ENCODE results near the gene ITSN2. TPM values are rescaled to one million over a fixed set of nuclear protein-coding genes. Genes with fewer than 3 reads are reported as not detected.

The ITSN2 gene
- total RNA-seq, 1 donor from 2014 or later = 23.8 TPM

DNA sequence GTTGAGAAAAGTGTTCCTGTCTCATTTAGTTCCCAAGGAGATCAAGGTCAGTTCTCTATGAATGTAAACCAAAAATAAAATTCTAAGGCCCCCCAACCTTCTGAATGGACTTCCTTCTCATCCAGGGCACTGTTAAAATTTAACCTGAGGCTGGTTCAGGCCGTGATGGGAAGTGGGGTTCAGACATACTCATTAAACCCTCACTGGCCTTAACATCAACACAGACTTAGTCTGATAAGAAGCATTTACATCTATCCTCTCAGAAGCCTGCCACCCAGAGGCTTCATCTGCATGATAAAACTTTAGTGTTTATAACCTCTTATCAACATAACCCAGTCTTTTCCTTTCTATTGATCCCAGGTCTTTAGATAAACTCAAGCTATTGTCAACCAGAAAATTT, 22.4 kb downstream of the ITSN2 start:
- H3K27ac Mint-ChIP-seq (ENCODE audit: unreplicated experiment) = no peak overlapping the region
- H3K4me1 Mint-ChIP-seq (ENCODE audit: low read depth, unreplicated experiment) = peaks cover 2% of the 10 kb centered on the region
- Histone ChIP-seq H4K20me1 (ENCODE audit: insufficient read depth, low read length) (peaks cover 58% of the 10 kb centered on the region), H3K9ac (ENCODE audit: low read length) (no peak overlapping the region), H3K4me2 (ENCODE audit: low read length) (no peak overlapping the region), H3K79me2 (ENCODE audit: insufficient read depth, low read length) (peaks cover 32% of the 10 kb centered on the region), H3K36me3 (ENCODE audit: insufficient read depth, low read length) (no peaks in the 10 kb centered on the region), H3K27me3 (ENCODE audit: insufficient read depth, low read length) (no peaks in the 10 kb centered on the region), H3K9me3 (ENCODE audit: insufficient read depth, low read depth, low read length) (no peaks in the 10 kb centered on the region), H3K4me3 (ENCODE audit: insufficient read depth, low read depth, low read length) (no peak overlapping the region), H3K4me1 (ENCODE audit: insufficient read depth, low read length) (peaks cover 3% of the 10 kb centered on the region), H3K27ac (ENCODE audit: low read depth, low read length) (no peak overlapping the region), H2AFZ (ENCODE audit: low read depth, low read length) (no peak overlapping the region)
- peaks cover 4% of the 10 kb centered on the region for H3K9me3 Mint-ChIP-seq (ENCODE audit: unreplicated experiment)
- FAIRE-seq = no peak
- H3K4me3 Mint-ChIP-seq (ENCODE audit: unreplicated experiment) = no peak overlapping the region
- DNase-seq (ENCODE audit: low read depth) = no peak
- H3K36me3 Mint-ChIP-seq (ENCODE audit: low read depth, unreplicated experiment) = no peaks in the 10 kb centered on the region
- no peaks in the 10 kb centered on the region for H3K27me3 Mint-ChIP-seq (ENCODE audit: low read depth, unreplicated experiment)
- no peak for TF ChIP-seq EZH2 (IDR thresholded peaks at IDR 0.05; ENCODE audit: insufficient read depth, low read length)

DNA sequence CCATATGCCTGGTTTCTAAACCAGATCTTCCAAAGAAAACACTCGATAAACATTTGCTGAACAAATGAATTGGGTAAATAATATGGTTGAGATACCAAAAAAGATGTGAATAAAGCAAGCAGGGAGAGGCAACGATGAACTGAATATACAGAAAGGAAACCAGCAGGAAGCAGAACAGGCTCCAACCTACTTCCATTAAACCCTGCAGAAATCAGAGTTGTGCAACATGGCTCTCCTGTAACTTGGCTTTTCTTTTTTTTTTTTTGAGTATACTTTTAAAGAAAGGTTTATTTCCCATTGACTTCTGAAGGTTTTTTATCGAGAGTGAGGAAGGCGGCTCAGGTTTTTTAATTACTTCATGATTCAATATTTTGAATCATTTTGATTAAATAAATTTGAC, 23.5 kb downstream of the ITSN2 start:
- peaks cover 2% of the 10 kb centered on the region for H3K4me1 Mint-ChIP-seq (ENCODE audit: low read depth, unreplicated experiment)
- Histone ChIP-seq H3K4me1 (ENCODE audit: insufficient read depth, low read length) (peaks cover 3% of the 10 kb centered on the region), H3K4me3 (ENCODE audit: insufficient read depth, low read depth, low read length) (no peak overlapping the region), H4K20me1 (ENCODE audit: insufficient read depth, low read length) (peaks cover 56% of the 10 kb centered on the region), H3K36me3 (ENCODE audit: insufficient read depth, low read length) (no peaks in the 10 kb centered on the region), H3K27me3 (ENCODE audit: insufficient read depth, low read length) (no peaks in the 10 kb centered on the region), H2AFZ (ENCODE audit: low read depth, low read length) (no peak overlapping the region), H3K27ac (ENCODE audit: low read depth, low read length) (no peak overlapping the region), H3K9ac (ENCODE audit: low read length) (no peak overlapping the region), H3K4me2 (ENCODE audit: low read length) (no peak overlapping the region), H3K9me3 (ENCODE audit: insufficient read depth, low read depth, low read length) (no peaks in the 10 kb centered on the region), H3K79me2 (ENCODE audit: insufficient read depth, low read length) (peaks cover 33% of the 10 kb centered on the region)
- no peak for FAIRE-seq
- peaks cover 4% of the 10 kb centered on the region for H3K9me3 Mint-ChIP-seq (ENCODE audit: unreplicated experiment)
- no peak for DNase-seq (ENCODE audit: low read depth)
- TF ChIP-seq, protein P1, sequence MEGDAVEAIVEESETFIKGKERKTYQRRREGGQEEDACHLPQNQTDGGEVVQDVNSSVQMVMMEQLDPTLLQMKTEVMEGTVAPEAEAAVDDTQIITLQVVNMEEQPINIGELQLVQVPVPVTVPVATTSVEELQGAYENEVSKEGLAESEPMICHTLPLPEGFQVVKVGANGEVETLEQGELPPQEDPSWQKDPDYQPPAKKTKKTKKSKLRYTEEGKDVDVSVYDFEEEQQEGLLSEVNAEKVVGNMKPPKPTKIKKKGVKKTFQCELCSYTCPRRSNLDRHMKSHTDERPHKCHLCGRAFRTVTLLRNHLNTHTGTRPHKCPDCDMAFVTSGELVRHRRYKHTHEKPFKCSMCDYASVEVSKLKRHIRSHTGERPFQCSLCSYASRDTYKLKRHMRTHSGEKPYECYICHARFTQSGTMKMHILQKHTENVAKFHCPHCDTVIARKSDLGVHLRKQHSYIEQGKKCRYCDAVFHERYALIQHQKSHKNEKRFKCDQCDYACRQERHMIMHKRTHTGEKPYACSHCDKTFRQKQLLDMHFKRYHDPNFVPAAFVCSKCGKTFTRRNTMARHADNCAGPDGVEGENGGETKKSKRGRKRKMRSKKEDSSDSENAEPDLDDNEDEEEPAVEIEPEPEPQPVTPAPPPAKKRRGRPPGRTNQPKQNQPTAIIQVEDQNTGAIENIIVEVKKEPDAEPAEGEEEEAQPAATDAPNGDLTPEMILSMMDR (IDR thresholded peaks at IDR 0.05; ENCODE audit: insufficient read depth, low read depth, low read length) = no peak
- TF ChIP-seq EZH2 (IDR thresholded peaks at IDR 0.05; ENCODE audit: insufficient read depth, low read length) = no peak
- no peaks in the 10 kb centered on the region for H3K27me3 Mint-ChIP-seq (ENCODE audit: low read depth, unreplicated experiment)
- no peaks in the 10 kb centered on the region for H3K36me3 Mint-ChIP-seq (ENCODE audit: low read depth, unreplicated experiment)
- no peak overlapping the region for H3K4me3 Mint-ChIP-seq (ENCODE audit: unreplicated experiment)
- H3K27ac Mint-ChIP-seq (ENCODE audit: unreplicated experiment) = no peak overlapping the region

DNA sequence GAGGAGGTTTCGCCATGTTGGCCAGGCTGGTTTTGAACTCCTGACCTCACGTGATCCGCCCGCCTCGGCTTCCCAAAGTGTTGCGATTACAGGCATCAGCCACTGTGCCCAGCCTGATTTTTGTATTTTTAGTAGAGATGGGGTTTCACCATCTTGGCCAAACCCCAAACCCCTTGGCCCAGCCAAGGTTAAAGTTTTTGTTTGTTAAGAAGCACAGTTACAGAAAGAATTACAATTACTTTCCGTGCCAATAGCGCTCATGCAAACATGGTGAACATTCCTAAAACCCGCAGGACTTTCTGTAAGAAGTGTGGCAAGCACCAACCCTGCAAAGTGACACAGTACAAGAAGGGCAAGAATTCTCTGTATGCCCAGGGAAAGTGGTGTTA, 26.1 kb downstream of the ITSN2 start:
- Mint-ChIP-seq H3K27me3 (ENCODE audit: low read depth, unreplicated experiment) (no peaks in the 10 kb centered on the region), H3K4me1 (ENCODE audit: low read depth, unreplicated experiment) (peaks cover 2% of the 10 kb centered on the region), H3K27ac (ENCODE audit: unreplicated experiment) (no peak overlapping the region), H3K9me3 (ENCODE audit: unreplicated experiment) (peaks cover 4% of the 10 kb centered on the region), H3K36me3 (ENCODE audit: low read depth, unreplicated experiment) (no peaks in the 10 kb centered on the region), H3K4me3 (ENCODE audit: unreplicated experiment) (no peak overlapping the region)
- H4K20me1 ChIP-seq (ENCODE audit: insufficient read depth, low read length) = peaks cover 54% of the 10 kb centered on the region
- no peaks in the 10 kb centered on the region for H3K27me3 ChIP-seq (ENCODE audit: insufficient read depth, low read length)
- no peak for TF ChIP-seq EZH2 (IDR thresholded peaks at IDR 0.05; ENCODE audit: insufficient read depth, low read length)
- TF ChIP-seq, protein P1 (IDR thresholded peaks at IDR 0.05; ENCODE audit: insufficient read depth, low read depth, low read length) = no peak
- FAIRE-seq = no peak
- no peak overlapping the region for H2AFZ ChIP-seq (ENCODE audit: low read depth, low read length)
- H3K27ac ChIP-seq (ENCODE audit: low read depth, low read length) = no peak overlapping the region
- peak; percentile 60 for DNase-seq (ENCODE audit: low read depth)
- H3K79me2 ChIP-seq (ENCODE audit: insufficient read depth, low read length) = peaks cover 15% of the 10 kb centered on the region
- no peak overlapping the region for H3K4me2 ChIP-seq (ENCODE audit: low read length)
- peaks cover 3% of the 10 kb centered on the region for H3K4me1 ChIP-seq (ENCODE audit: insufficient read depth, low read length)
- H3K9ac ChIP-seq (ENCODE audit: low read length) = no peak overlapping the region
- no peak overlapping the region for H3K4me3 ChIP-seq (ENCODE audit: insufficient read depth, low read depth, low read length)
- H3K36me3 ChIP-seq (ENCODE audit: insufficient read depth, low read length) = no peaks in the 10 kb centered on the region
- no peaks in the 10 kb centered on the region for H3K9me3 ChIP-seq (ENCODE audit: insufficient read depth, low read depth, low read length)
